Activated naive CD8-positive, alpha-beta T cell (primary cell): Measurements from ENCODE around the gene TMEM127.

Experiments used
- H3K27ac Mint-ChIP-seq: one replicate; pipeline ENCODE4 v1.8.0; 2021; ENCODE audit warnings: mixed read lengths
- H3K27me3 Mint-ChIP-seq: one replicate; pipeline ENCODE4 v1.8.0; 2021; ENCODE audit warnings: mixed read lengths
- H3K36me3 Mint-ChIP-seq: one replicate; pipeline ENCODE4 v1.8.0; 2021; ENCODE audit warnings: mixed read lengths
- H3K4me1 Mint-ChIP-seq: one replicate; pipeline ENCODE4 v1.8.0; 2021; ENCODE audit warnings: low read depth, mixed read lengths
- H3K4me3 Mint-ChIP-seq: one replicate; pipeline ENCODE4 v1.8.0; 2021; ENCODE audit warnings: mild to moderate bottlenecking, mixed read lengths
- H3K9me3 Mint-ChIP-seq: one replicate; pipeline ENCODE4 v1.8.0; 2021; ENCODE audit warnings: low read depth, mixed read lengths

TMEM127 gene

DNA sequence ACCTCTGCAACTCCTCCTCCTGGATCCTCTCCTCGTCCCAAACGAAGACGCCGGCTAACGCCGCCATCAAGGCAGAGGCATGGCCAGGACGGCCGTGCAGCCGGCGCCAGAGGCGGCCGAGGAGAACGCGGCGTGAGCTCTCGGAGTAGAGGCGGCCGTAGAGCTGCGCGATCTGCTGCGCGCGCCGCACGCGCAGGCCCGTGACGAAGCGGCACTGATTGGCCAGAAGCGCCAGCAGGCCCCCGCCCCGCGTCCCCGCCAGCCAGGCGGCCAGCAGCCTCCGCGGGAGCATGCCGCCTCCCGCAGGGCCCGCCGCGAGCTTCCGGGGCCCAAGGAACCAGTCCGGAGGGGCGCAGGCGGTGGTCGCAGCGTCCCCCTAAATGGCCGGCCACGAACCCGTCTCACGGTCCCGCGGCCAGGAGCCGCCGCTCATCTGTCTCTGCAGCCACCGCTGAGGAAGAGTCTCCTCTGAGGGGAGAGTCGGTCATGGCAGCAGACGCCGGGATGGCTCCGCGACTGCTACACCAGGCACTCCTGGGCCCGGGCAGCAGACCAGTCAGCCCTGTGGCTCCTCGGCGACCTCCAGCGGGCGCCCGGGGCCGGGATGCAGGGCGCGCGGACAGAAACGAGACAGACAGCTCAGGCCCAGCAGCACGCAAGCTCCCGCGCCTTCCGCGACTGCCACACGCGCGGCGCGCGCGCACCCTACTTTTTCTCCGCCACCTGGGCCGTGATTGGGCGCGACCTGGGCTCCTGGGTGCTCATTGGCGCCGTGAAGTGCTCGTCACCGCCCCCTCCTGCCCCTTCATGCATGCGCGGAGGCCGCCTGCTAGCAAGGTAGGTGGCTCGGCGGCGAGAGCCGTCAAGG is 57.4 kb downstream of the TMEM127 start, which contains the start of gene STARD7:
Gene STARD7, minus strand, starts transcription at position 685 of the 868 bp plus-strand sequence. Its CDS starts 393 bp downstream, at position 292.
- Mint-ChIP-seq H3K27me3 (no peaks in the 10 kb centered on the region), H3K4me3 (peak within 1 kb of the TSS; percentile 96), H3K36me3 (peaks cover 9% of the 10 kb centered on the region), H3K27ac (peak within 1 kb of the TSS; percentile 93), H3K4me1 (peaks cover 50% of the 10 kb centered on the region), H3K9me3 (no peaks in the 10 kb centered on the region)

GRCh38 chr2:96207774-96208142 is 58.0 kb downstream of the TMEM127 start:
- peak overlapping the region; percentile 93 for H3K27ac Mint-ChIP-seq
- H3K27me3 Mint-ChIP-seq, result no peaks in the 10 kb centered on the region
- peaks cover 9% of the 10 kb centered on the region for H3K36me3 Mint-ChIP-seq
- H3K4me3 Mint-ChIP-seq, result peak overlapping the region; percentile 96
- no peaks in the 10 kb centered on the region for H3K9me3 Mint-ChIP-seq
- H3K4me1 Mint-ChIP-seq, result peaks cover 56% of the 10 kb centered on the region

- peak overlapping the region; percentile 93 for H3K27ac Mint-ChIP-seq
- H3K9me3 Mint-ChIP-seq, result no peaks in the 10 kb centered on the region
- peaks cover 61% of the 10 kb centered on the region for H3K4me1 Mint-ChIP-seq
- H3K36me3 Mint-ChIP-seq, result peaks cover 9% of the 10 kb centered on the region
- peak overlapping the region; percentile 96 for H3K4me3 Mint-ChIP-seq
- no peaks in the 10 kb centered on the region for H3K27me3 Mint-ChIP-seq
Measured at GRCh38 chr2:96207073-96207773, 58.6 kb downstream of the TMEM127 start.

DNA sequence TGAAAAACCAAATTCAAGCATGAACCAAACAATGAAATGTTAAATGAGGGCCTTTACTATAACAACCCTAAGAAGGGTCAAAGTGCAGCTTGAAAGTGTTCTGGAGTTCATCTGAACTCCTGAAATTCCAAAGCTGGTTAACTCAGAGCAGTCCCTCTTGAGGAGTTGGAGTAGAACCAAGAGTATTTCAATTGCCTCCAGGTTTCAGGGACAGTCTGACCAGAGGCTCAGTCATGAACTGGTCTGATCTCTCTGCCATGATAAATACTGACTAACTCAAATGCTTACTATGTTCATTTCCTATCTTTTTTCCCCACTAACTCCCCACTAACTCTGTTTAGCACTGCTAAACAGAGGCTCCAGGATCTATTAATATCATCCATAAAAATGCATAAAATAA is 59.9 kb downstream of the TMEM127 start:
- Mint-ChIP-seq H3K27ac (peak overlapping the region; percentile 13), H3K9me3 (no peaks in the 10 kb centered on the region), H3K36me3 (peaks cover 9% of the 10 kb centered on the region), H3K4me1 (peaks cover 68% of the 10 kb centered on the region), H3K27me3 (no peaks in the 10 kb centered on the region), H3K4me3 (peak overlapping the region; percentile 96)

GRCh38 chr2:96204836-96205624 is 60.8 kb downstream of the TMEM127 start:
- peaks cover 72% of the 10 kb centered on the region for H3K4me1 Mint-ChIP-seq
- H3K27ac Mint-ChIP-seq, result peak overlapping the region; percentile 51
- H3K9me3 Mint-ChIP-seq, result no peaks in the 10 kb centered on the region
- peak overlapping the region; percentile 96 for H3K4me3 Mint-ChIP-seq
- H3K36me3 Mint-ChIP-seq, result peaks cover 9% of the 10 kb centered on the region
- H3K27me3 Mint-ChIP-seq, result no peaks in the 10 kb centered on the region

GRCh38 chr2:96203130-96204028 is 62.4 kb downstream of the TMEM127 start:
- H3K4me1 Mint-ChIP-seq, result peaks cover 83% of the 10 kb centered on the region
- peaks cover 12% of the 10 kb centered on the region for H3K36me3 Mint-ChIP-seq

GRCh38 chr2:96202152-96202854 is 63.5 kb downstream of the TMEM127 start:
- Mint-ChIP-seq H3K27ac (no peak overlapping the region), H3K36me3 (peaks cover 14% of the 10 kb centered on the region), H3K9me3 (no peaks in the 10 kb centered on the region), H3K4me3 (peak overlapping the region; percentile 59), H3K27me3 (no peaks in the 10 kb centered on the region), H3K4me1 (peaks cover 85% of the 10 kb centered on the region)

More at GRCh38 chr2:96203130-96204028, 62.4 kb downstream of the TMEM127 start:
- peak overlapping the region; percentile 96 for H3K4me3 Mint-ChIP-seq
- H3K9me3 Mint-ChIP-seq, result no peaks in the 10 kb centered on the region
- peak overlapping the region; percentile 79 for H3K27ac Mint-ChIP-seq
- H3K27me3 Mint-ChIP-seq, result no peaks in the 10 kb centered on the region

DNA sequence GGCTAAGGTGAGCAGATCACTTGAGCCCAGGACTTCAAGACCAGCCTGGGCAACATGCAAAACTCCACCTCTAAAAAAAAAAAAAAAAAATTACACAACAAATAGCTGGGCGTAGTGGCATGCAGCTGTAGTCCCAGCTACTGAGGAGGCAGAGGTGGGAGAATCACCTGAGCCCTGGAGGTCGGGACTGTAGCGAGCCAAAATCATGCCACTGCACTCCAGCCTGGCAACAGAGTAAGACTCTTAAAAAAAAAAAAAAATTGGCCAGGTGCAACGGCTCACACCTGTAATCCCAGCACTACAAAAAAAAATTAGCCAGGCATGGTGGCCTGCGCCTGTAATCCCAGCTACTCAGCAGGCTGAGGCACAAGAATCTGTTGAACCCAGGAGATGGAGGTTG is 64.5 kb downstream of the TMEM127 start:
- Mint-ChIP-seq H3K4me3 (no peak overlapping the region), H3K27ac (no peak overlapping the region), H3K36me3 (peaks cover 15% of the 10 kb centered on the region), H3K9me3 (no peaks in the 10 kb centered on the region), H3K27me3 (no peaks in the 10 kb centered on the region), H3K4me1 (peaks cover 79% of the 10 kb centered on the region)

DNA sequence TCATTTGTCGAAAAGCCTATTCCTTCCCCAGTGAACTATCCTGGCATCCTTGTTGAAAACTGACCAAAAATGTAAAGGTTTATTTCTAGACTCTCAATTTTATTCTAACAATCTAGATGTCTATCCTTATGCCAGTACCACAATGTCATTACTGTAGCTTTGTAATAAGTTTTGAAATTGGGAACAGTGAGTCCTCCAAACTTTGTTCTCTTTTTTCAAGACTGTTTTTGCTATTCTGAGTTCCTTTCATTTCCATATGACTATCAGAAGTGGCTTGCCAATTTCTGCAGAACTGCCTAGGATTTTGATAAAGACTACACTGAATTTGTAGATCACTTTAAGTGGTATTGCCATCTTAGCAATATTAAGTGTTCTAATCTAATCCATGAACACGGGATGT is 66.9 kb downstream of the TMEM127 start:
- Mint-ChIP-seq H3K27ac (no peak overlapping the region), H3K27me3 (no peaks in the 10 kb centered on the region), H3K9me3 (no peaks in the 10 kb centered on the region), H3K36me3 (peaks cover 8% of the 10 kb centered on the region), H3K4me3 (no peak overlapping the region), H3K4me1 (peaks cover 66% of the 10 kb centered on the region)
